HepG2 (cell line): ENCODE results near the gene EEIG1. TPM values are rescaled to one million over a fixed set of nuclear protein-coding genes. Genes with fewer than 3 reads are reported as not detected.
A peak's percentile ranks its signal among the peaks of the same experiment; 100 is the strongest.

Experiments
- AKAP8 ChIP-seq: sonication (generic); formaldehyde crosslinking; IDR thresholded peaks from 2 replicates; pipeline ENCODE4 v1.5.1; 2020; ENCODE audit warnings: mild to moderate bottlenecking, missing genetic modification reagents
- CREM ChIP-seq, 2 experiments: sonication (generic) in 1 of 2; formaldehyde crosslinking in 1 of 2; IDR thresholded peaks; 2 replicates each; pipeline versions ENCODE4 v1.4.0 to v1.6.1; 2016 to 2020; ENCODE audit warnings: antibody characterized with exemption in 1 of 2, mild to moderate bottlenecking in 1 of 2, missing genetic modification reagents in 1 of 2
- ERF ChIP-seq: IDR thresholded peaks from 2 replicates; pipeline ENCODE4 v1.6.1; 2018; ENCODE audit warnings: missing biosample characterization, missing genetic modification reagents
- HIVEP1 ChIP-seq: sonication (generic); formaldehyde crosslinking; IDR thresholded peaks from 2 replicates; pipeline ENCODE4 v1.4.0; 2020; ENCODE audit warnings: mild to moderate bottlenecking, missing genetic modification reagents
- HMG20A ChIP-seq: IDR thresholded peaks from 2 replicates; pipeline ENCODE4 v1.6.1; 2016; ENCODE audit warnings: borderline replicate concordance
- NFIC ChIP-seq: IDR thresholded peaks from 2 replicates; pipeline ENCODE4 v1.6.1; 2012; ENCODE audit warnings: mild to moderate bottlenecking, low read length, inconsistent platforms
- NFYB ChIP-seq: sonication (generic); formaldehyde crosslinking; IDR thresholded peaks from 2 replicates; pipeline ENCODE4 v1.4.0; 2020; ENCODE audit warnings: missing genetic modification reagents
- PAWR ChIP-seq: sonication (generic); formaldehyde crosslinking; IDR thresholded peaks from 2 replicates; pipeline ENCODE4 v1.4.0; 2020; ENCODE audit warnings: missing genetic modification reagents, mild to moderate bottlenecking, borderline replicate concordance
- POLR2A ChIP-seq, 2 experiments: IDR thresholded peaks; 2 replicates each; pipeline ENCODE4 v1.6.1; 2011; ENCODE audit warnings: low read depth in 2 of 2, low read length in 2 of 2, mild to moderate bottlenecking in 1 of 2, moderate library complexity in 1 of 2; ENCODE audit not compliant: insufficient read depth in 1 of 2
- SRF ChIP-seq: IDR thresholded peaks from 2 replicates; pipeline ENCODE4 v1.6.1; 2011; ENCODE audit warnings: mild to moderate bottlenecking, low read depth, low read length, moderate library complexity
- STAG1 ChIP-seq: sonication (generic); formaldehyde crosslinking; IDR thresholded peaks from 2 replicates; pipeline ENCODE4 v1.4.0; 2020; ENCODE audit warnings: missing genetic modification reagents
- TBX2 ChIP-seq: sonication (generic); formaldehyde crosslinking; IDR thresholded peaks from 2 replicates; pipeline ENCODE4 v1.5.0; 2020; ENCODE audit warnings: missing genetic modification reagents, mild to moderate bottlenecking, borderline replicate concordance
- ZNF878 ChIP-seq: sonication (generic); formaldehyde crosslinking; IDR thresholded peaks from 2 replicates; pipeline ENCODE4 v1.8.1; 2023; ENCODE audit warnings: mild to moderate bottlenecking, missing genetic modification reagents, moderate library complexity
- ZNF879 ChIP-seq: sonication (generic); formaldehyde crosslinking; IDR thresholded peaks from 2 replicates; pipeline ENCODE4 v1.8.1; 2023; ENCODE audit warnings: missing genetic modification reagents
- polyA plus RNA-seq, 8 experiments: library from polyadenylated mRNA; depleted of rRNA in 3 of 8; stranded (reverse) in 7 of 8; unstranded in 1 of 8; fragments of >200 nt; fragmentation: Illumina TruSeq in 4 of 8; extraction: Trizol in 4 of 8; gene quantifications; 2 replicates each; pipeline versions ENCODE4 v1.2.1 to v1.2.3, GENCODE V29; 2011 to 2016; ENCODE audit warnings: low read depth in 4 of 8, missing spikeins in 1 of 8, mixed read lengths in 1 of 8; ENCODE audit not compliant: insufficient read depth in 1 of 8
- total RNA-seq, 5 experiments: library from RNA; depleted of rRNA; stranded (reverse); fragments of >200 nt; fragmentation: Illumina TruSeq; extraction: Trizol; gene quantifications; 2 replicates each; pipeline ENCODE4 v1.2.3, GENCODE V29; 2016; ENCODE audit warnings: low read depth in 1 of 5
- TF ChIP-seq, protein P1 (sequence below): sonication (generic); formaldehyde crosslinking; IDR thresholded peaks from 2 replicates; pipeline ENCODE4 v1.5.0; 2020; ENCODE audit warnings: mild to moderate bottlenecking, missing genetic modification reagents, borderline replicate concordance
- TF ChIP-seq, protein P2 (sequence below): sonication (generic); formaldehyde crosslinking; IDR thresholded peaks from 2 replicates; pipeline ENCODE4 v1.8.1; 2023; ENCODE audit warnings: mild to moderate bottlenecking, inconsistent platforms, moderate library complexity, missing genetic modification reagents, borderline replicate concordance
- TF ChIP-seq, protein P3 (sequence below): sonication (generic); formaldehyde crosslinking; IDR thresholded peaks from 2 replicates; pipeline ENCODE4 v1.8.0; 2022; ENCODE audit warnings: mild to moderate bottlenecking, missing genetic modification reagents
- TF ChIP-seq, protein P4 (sequence below), 2 experiments: sonication (generic) in 1 of 2; formaldehyde crosslinking in 1 of 2; IDR thresholded peaks; 2 replicates each; pipeline versions ENCODE4 v1.5.1 to v1.6.1; 2011 to 2020; ENCODE audit warnings: borderline replicate concordance in 1 of 2, low read depth in 1 of 2, low read length in 1 of 2, mild to moderate bottlenecking in 1 of 2, missing genetic modification reagents in 1 of 2, moderate library complexity in 1 of 2
- TF ChIP-seq, protein P5 (sequence below): sonication (generic); formaldehyde crosslinking; IDR thresholded peaks from 2 replicates; pipeline ENCODE4 v1.9.0; 2021; ENCODE audit warnings: missing genetic modification reagents, borderline replicate concordance
- TF ChIP-seq, protein P6 (sequence below): sonication (generic); formaldehyde crosslinking; IDR thresholded peaks from 2 replicates; pipeline ENCODE4 v1.8.0; 2022; ENCODE audit warnings: missing genetic modification reagents, low read depth, mild to moderate bottlenecking, borderline replicate concordance

EEIG1 gene
- total and polyA plus RNA-seq, 2 of the 13 experiments (the other 11 are each of a cell fraction or from before 2014, with no cell fraction given), result 16.6 to 25.2 TPM

DNA sequence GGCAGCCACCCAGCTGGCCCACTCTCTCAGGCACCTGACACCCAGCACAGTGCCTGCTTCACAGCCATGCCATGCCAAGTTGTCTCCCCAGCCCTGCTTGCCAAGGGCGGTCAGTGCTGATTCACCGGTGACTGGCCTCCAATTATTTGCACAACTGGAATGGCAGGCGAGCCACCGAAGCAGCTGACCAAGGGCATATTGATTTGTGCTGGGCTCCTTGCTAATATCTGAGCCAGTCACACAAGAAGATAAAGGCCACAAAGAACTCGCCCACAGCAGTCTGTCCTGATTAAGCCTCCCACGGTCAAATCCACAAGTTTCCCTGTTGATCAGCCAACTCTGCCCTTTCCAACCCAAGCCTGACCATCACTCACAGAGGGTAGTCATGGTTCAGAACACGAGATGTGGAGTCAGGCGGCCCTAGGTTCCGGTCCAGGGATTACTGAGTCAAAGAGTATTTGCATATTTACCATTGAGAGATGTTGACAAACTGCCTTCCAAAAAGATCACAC lies 6.4 kb upstream of the EEIG1 start (continued):
- no peak for TF ChIP-seq ZNF878 (CRISPR knock-in tag)
- peak; percentile 45; the same call in 1 of the 2 replicates for TF ChIP-seq HMG20A
- no peak for TF ChIP-seq HIVEP1 (CRISPR knock-in tag)
- no peak for TF ChIP-seq CREM (IDR thresholded peaks at IDR 0.05)
- TF ChIP-seq CREM (CRISPR knock-in tag; IDR thresholded peaks at IDR 0.05), result no peak
- no peak for TF ChIP-seq SRF
- TF ChIP-seq, protein P1, sequence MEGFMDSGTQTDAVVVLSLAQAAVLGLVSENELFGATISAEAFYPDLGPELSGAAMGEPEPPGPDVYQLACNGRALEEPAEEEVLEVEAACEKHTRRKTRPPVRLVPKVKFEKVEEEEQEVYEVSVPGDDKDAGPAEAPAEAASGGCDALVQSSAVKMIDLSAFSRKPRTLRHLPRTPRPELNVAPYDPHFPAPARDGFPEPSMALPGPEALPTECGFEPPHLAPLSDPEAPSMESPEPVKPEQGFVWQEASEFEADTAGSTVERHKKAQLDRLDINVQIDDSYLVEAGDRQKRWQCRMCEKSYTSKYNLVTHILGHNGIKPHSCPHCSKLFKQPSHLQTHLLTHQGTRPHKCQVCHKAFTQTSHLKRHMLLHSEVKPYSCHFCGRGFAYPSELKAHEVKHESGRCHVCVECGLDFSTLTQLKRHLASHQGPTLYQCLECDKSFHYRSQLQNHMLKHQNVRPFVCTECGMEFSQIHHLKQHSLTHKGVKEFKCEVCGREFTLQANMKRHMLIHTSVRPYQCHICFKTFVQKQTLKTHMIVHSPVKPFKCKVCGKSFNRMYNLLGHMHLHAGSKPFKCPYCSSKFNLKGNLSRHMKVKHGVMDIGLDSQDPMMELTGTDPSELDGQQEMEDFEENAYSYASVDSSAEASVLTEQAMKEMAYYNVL, result no peak
- TF ChIP-seq ERF (CRISPR knock-in tag), result no peak; the same call in 1 of the 2 replicates
- no peak for TF ChIP-seq NFYB (CRISPR knock-in tag)
- TF ChIP-seq, protein P2, sequence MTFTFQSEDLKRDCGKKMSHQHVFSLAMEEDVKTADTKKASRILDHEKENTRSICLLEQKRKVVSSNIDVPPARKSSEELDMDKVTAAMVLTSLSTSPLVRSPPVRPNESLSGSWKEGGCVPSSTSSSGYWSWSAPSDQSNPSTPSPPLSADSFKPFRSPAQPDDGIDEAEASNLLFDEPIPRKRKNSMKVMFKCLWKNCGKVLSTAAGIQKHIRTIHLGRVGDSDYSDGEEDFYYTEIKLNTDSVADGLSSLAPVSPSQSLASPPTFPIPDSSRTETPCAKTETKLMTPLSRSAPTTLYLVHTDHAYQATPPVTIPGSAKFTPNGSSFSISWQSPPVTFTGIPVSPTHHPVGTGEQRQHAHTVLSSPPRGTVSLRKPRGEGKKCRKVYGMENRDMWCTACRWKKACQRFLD, result no peak
- TF ChIP-seq TBX2 (CRISPR knock-in tag), result peak; percentile 50; the same call in 1 of the 2 replicates
- no peak for TF ChIP-seq PAWR (CRISPR knock-in tag)
- no peak for TF ChIP-seq AKAP8 (CRISPR knock-in tag)
- TF ChIP-seq, protein P3, sequence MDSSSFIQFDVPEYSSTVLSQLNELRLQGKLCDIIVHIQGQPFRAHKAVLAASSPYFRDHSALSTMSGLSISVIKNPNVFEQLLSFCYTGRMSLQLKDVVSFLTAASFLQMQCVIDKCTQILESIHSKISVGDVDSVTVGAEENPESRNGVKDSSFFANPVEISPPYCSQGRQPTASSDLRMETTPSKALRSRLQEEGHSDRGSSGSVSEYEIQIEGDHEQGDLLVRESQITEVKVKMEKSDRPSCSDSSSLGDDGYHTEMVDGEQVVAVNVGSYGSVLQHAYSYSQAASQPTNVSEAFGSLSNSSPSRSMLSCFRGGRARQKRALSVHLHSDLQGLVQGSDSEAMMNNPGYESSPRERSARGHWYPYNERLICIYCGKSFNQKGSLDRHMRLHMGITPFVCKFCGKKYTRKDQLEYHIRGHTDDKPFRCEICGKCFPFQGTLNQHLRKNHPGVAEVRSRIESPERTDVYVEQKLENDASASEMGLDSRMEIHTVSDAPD, result no peak
- TF ChIP-seq, protein P4, sequence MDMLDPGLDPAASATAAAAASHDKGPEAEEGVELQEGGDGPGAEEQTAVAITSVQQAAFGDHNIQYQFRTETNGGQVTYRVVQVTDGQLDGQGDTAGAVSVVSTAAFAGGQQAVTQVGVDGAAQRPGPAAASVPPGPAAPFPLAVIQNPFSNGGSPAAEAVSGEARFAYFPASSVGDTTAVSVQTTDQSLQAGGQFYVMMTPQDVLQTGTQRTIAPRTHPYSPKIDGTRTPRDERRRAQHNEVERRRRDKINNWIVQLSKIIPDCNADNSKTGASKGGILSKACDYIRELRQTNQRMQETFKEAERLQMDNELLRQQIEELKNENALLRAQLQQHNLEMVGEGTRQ (IDR thresholded peaks at IDR 0.05; ENCODE audit: low read depth, low read length), result no peak
- TF ChIP-seq, protein P4 (CRISPR knock-in tag; IDR thresholded peaks at IDR 0.05; ENCODE audit: borderline replicate concordance), result no peak
- TF ChIP-seq POLR2A (IDR thresholded peaks at IDR 0.05; ENCODE audit: insufficient read depth in 1 of 2, low read depth in 2 of 2, low read length in 2 of 2), result no peak
- no peak for TF ChIP-seq ZNF879
- TF ChIP-seq STAG1 (CRISPR knock-in tag), result no peak
- TF ChIP-seq, protein P5, sequence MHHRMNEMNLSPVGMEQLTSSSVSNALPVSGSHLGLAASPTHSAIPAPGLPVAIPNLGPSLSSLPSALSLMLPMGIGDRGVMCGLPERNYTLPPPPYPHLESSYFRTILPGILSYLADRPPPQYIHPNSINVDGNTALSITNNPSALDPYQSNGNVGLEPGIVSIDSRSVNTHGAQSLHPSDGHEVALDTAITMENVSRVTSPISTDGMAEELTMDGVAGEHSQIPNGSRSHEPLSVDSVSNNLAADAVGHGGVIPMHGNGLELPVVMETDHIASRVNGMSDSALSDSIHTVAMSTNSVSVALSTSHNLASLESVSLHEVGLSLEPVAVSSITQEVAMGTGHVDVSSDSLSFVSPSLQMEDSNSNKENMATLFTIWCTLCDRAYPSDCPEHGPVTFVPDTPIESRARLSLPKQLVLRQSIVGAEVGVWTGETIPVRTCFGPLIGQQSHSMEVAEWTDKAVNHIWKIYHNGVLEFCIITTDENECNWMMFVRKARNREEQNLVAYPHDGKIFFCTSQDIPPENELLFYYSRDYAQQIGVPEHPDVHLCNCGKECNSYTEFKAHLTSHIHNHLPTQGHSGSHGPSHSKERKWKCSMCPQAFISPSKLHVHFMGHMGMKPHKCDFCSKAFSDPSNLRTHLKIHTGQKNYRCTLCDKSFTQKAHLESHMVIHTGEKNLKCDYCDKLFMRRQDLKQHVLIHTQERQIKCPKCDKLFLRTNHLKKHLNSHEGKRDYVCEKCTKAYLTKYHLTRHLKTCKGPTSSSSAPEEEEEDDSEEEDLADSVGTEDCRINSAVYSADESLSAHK (CRISPR knock-in tag), result no peak
- TF ChIP-seq, protein P6, sequence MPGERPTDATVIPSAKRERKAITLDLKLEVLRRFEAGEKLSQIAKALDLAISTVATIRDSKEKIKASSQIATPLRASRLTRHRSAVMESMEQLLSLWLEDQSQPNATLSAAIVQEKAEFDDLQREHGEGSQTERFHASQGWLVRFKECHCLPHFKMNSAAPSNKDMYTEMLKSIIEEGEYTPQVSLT, result no peak
- no peak for TF ChIP-seq NFIC
